GM18499 (cell line): ENCODE data around the gene ADH7.
"Not testable (repeated sequence)": the region's sequence is repeated elsewhere in the genome, so short reads cannot be mapped to it uniquely, and the experiment has no call there.

Experiments used
- ATAC-seq: cut with Tn5 transposase; IDR thresholded peaks from one replicate; pipeline ENCODE4 v1.9.1; 2021; ENCODE audit warnings: moderate number of reproducible peaks; ENCODE audit not compliant: insufficient read depth, unreplicated experiment

The ADH7 gene

DNA sequence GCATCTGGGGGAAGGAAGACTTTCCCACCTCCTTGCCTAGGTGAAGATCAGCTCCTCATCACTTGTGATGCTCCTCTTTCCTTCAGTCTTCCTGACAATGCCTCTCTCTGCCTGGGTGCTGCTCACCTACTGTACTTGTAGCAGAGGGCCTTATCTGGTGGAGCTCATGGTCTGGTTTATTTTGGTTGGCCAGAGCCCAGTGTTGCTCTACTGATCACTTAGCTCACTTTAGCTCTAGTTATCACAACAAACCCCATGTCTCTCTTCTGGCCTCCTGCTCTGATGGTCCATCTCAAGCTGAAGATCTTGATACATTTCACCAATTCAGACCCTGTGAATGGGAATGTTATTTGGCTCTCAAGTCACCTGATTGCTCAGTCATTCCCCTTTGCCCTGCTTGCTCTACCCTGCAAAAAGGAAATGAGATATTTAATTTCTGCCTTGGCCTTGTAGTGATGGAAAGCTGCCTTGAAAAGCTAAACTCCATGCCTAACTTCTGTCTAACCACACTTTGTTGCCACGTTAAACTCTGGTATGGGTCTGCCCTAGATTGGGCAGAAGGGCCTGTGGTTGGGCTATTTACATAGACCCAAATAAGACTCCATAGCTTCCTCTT is 52.3 kb downstream of the ADH7 start:
- ATAC-seq, result no peak

DNA sequence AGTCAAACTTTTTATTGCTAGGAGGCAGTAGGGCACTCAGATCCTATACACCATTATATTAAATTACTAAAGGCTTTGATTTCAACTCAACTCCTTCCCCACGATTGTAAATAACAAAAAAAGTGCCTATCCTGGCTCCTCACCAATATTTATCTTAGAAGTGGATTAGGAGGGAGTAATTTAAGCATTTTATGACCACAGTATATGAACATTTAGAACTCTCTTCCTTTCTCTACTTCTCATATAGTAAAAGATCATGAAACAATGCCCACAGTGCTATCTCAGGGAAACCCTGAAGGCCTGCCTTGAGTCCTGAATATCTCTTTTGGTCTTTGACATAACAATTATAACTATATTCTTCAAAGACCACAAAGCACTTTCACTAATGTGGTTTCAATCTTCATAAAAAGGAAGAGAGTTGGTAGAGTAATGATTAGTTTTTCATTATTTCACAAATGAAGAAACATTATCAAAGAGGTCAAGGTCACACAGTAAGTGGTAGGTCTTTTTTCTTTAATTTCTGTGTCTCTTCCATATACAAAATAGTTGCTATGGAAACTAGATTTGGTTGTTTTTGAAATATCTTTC is 53.5 kb downstream of the ADH7 start:
- no peak for ATAC-seq

DNA sequence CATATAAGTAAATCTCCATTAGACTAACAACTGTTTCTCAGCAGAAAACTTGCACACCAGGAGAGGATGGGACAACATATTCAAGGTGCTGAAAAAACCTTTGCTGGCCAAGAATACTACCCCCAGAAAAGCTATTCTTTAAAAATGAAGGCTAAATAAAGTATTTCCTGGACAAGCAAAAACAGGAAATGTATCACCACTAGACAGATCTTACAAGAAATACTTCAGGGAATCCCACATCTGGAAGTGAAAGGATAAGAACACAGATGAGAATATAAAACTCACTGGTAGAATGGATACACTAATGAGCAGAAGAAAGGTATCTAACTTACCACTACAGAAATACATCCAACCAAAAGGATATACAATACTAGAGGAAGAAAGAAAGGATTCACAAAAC is 55.6 kb downstream of the ADH7 start:
- ATAC-seq, result no peak

GRCh38 chr4:99378876-99379275 is 56.3 kb downstream of the ADH7 start:
- ATAC-seq, result no peak

- ATAC-seq, result not testable (repeated sequence)
Measured at GRCh38 chr4:99377341-99377740, 57.8 kb downstream of the ADH7 start.

- ATAC-seq, result not testable (repeated sequence)
Measured at GRCh38 chr4:99372464-99372863, 62.7 kb downstream of the ADH7 start.

GRCh38 chr4:99367817-99368216 is 67.3 kb downstream of the ADH7 start:
- ATAC-seq, result not testable (repeated sequence)

DNA sequence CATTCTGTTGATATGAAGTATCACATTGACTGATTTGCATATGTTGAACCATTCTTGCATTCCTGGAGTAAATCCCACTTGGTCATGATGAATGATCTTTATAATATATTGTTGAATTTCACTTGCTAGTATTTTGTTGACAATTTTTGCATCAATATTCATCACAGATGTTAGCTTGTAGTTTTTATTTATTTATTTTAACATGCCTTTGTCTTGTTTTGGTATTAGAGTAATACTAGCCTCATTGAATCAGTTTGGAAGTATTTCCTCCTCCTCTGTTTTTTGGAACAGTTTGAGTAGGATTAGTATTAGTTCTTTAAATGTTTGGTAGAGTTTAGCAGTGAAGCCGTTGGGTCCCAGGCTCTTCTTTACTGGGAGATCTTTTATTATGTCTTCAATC is 68.7 kb downstream of the ADH7 start:
- ATAC-seq, result no peak

DNA sequence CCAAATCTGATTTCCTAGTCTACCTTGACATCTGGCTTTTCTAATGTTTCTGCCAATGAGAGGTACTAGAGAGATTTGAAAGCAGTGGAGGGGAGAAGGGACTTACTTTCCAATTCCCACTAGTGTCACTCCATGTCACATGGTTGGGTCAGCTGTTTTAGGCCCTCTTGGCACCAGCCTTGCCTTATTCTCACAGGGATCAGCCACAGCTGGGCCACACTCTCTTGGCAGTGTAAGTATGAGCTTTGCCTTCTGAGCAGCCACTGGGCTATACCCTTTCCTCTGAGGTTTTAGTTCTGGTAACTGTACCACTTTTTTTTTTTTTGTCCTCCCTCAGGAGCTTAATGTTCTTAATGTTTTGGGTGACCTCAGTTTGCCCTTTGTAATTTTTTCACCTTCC is 72.4 kb downstream of the ADH7 start:
- no peak for ATAC-seq
